ENCODE measurements around the gene SPAG9.

The SPAG9 gene

DNA sequence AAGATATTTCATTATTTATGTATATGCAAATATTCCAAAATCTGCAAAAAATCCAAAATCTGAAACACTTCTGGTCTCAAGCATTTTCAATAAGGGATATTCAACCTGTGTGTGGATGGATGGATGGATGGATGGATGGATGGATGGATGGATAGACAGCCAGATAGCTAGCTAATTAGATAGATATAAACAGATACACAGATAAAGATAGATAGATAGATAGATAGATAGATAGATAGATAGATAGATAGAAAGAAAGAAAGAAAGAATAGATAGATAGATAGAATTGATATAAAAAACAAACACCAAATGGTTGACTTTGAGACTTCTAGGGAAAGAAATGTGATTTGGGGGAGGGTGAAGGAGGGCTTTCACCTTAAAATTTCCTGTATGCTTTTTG lies 139.4 kb downstream of the SPAG9 start:
- no peak for DNase-seq

DNA sequence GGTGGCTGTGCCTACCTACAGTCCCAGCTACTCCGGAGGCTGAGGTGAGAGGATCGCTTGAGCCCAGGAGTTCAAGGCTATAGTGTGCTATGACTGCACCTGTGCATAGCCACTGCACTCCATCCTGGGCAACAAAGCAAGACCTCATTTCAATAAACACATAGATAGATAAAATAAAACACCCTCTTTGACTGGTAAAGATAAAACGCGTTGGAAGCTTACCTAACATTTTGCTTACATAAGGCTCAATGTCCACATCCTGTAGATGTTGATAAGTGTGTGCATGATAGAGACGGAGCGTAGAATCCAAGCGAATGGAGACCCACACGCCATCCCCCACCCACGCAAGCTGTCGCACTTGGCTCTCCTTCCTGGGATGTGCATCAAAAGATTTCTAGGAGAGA lies 141.1 kb downstream of the SPAG9 start:
- no peak for DNase-seq

DNA sequence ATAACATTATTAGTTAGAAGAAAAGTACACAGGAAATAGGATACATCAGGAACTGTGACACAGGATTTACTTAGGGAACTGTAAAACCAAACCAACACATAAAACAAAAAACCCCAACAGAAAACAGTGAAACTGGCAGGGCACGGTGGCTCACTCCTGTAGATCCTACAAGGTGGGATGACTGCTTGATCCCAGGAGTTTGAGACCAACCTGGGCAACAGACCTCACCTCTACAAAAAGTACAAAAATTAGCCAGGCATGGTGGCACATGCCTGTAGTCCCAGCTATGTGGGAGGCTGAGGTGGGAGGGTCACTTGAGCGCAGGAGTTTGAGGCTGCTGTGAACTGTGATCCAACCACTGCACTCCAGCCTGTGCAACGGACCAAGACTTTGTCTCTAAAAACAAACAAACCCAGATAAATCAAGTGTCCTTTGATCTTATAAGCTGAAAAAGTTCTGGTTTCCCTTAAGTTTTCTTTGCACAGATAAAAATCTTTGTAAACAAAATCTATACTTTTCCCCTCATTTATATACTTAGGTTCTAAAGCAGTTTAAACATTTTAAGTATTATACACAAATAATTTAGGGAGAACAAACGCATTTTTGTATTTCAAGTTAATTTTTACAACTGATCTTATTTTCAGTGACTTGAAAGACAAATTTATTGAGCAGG lies 143.0 kb downstream of the SPAG9 start:
- DNase-seq, result no peak

DNA sequence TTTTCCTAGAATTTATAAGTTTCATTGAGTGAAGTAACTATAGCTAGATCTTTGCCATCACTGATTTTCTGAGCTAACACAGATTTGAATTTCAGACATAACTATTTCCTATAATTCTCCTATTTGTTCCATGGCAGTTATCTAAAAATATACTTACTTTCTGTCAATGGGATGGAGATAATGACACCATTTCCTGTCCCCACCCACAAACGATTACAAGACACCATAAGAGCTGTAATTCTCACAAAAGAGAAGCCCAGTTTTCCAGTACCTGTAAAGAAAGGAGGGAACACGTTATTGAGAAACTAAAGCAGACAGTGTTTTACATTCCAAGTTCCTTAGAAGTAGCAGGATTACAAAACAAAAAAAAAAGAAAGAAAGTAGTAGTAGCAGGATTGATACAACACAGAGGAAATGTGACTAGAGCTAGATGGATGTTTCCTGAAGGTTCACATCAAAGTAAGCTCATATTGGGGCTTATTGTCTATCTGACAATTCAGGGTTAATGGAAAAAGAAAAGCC lies 143.7 kb downstream of the SPAG9 start:
- DNase-seq, result no peak

DNA sequence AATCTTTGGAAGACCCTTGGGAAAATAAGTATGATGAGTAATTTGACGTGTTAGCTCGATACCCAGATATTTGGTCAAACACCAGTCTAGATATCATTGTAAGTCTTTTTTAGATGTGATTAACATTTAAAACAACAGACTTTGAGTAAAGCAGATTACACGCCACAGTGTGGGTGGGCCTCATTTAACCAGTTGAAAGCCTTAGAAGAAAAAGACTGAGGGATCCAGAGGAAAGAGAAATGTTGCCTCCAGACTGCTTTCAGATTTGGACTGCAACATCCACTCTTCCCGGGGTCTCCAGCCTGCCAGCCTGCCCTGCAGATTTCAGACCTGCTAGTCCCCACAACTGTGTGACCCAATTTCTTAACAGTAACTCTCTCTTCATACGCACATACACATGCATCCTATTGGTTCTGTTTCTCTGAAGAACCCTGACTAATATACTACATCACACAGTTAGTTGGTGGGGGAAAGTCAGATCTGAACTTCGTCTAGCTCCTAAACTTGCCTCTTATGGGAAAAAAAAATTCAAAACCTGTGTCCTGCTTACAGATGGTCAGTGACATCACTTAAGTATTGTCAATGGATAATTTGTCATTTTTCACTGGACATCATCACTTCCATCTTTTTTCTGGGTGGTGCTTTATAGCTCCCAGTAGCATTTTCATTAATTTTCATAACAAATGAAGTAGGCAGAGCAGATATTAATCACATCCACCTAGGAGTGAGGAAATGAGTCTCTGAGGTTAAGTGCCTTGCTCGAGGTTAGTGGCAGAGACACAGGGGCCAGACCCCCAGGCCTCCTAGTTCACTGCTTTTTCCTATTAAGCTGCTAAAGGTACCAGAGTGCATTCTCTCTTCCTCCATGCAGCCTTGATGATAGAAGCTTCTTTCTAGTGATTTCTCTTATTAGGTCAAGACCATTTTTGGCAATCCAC lies 146.8 kb downstream of the SPAG9 start:
- no peak for DNase-seq

DNA sequence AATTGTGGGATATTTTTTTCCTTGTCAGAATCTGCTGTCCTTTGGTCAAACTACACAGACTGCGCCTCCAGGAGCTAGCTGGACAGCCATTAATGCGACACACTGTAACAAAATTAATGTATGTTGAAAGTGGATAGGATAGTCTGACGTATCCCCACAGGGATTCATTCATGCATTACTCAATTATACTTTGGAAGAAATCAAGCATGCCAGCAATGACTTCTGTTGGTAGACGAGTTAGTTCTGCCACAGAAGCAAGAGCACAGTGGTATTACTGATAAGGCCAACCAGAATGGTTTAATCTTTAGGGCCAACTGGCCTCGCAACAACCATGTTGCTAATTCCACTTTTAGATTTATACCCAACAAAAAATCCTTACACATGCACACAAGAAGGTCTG lies 148.1 kb downstream of the SPAG9 start:
- no peak for DNase-seq

DNA sequence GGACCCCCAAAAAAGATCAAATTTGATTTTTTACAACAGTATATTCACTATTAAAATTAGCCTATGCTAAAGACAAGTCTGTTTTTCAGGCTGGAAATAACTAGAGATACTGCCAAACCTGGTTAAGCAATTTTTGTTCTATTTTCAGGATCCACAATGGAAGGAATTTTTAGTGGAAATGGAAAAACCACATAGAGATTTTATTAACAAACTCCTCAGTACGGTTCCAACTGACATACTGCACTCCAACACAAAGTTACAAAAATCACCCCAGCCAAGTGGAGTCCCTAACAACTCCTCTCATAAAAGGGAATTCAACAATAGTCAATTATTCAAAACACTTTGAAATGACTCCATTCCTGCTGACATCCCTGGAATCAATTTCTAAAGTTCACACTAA lies 152.9 kb downstream of the SPAG9 start:
- no peak for DNase-seq

DNA sequence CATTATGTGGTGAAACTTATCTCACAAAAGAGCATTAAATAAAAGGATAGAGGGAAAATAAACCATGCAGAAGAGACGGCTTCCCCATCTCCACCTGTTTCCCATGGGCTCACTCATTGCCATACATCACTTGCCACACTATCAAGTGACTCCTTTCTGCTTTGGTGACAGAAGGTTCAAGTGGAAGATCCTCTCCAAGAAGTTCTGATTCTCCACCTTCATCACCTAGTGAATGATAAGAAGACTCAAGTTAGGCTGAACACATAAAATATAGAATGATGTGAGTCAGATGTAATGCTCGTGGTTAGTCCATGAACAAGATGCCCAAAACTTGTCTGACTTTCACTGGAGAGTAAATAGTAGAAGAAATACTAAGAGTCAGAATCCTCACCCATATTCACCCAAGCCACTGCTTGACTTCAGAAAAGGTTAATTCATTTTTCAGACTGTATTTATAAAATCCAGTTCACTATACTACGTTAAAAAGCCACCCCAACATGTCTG lies 154.5 kb downstream of the SPAG9 start:
- no peak for DNase-seq

DNA sequence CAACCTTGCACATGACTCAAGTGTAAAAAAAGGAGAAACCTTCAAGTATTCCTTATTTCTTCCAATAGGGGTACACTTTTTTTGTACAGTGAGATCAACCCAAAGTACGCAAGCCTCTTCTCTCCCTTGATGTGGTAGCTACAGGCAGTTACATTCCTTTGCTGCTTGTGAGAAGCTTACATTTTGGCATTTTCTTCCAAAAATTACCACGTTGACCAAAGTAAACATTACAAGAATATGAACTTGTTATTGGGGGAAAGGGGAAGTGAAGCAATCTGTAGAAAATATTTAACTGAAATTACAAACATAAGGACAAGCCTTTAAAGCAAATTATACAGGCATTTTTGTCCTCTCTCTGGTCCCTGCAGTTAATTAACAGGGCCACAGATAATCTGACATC lies 157.5 kb downstream of the SPAG9 start:
- DNase-seq, result no peak

DNA sequence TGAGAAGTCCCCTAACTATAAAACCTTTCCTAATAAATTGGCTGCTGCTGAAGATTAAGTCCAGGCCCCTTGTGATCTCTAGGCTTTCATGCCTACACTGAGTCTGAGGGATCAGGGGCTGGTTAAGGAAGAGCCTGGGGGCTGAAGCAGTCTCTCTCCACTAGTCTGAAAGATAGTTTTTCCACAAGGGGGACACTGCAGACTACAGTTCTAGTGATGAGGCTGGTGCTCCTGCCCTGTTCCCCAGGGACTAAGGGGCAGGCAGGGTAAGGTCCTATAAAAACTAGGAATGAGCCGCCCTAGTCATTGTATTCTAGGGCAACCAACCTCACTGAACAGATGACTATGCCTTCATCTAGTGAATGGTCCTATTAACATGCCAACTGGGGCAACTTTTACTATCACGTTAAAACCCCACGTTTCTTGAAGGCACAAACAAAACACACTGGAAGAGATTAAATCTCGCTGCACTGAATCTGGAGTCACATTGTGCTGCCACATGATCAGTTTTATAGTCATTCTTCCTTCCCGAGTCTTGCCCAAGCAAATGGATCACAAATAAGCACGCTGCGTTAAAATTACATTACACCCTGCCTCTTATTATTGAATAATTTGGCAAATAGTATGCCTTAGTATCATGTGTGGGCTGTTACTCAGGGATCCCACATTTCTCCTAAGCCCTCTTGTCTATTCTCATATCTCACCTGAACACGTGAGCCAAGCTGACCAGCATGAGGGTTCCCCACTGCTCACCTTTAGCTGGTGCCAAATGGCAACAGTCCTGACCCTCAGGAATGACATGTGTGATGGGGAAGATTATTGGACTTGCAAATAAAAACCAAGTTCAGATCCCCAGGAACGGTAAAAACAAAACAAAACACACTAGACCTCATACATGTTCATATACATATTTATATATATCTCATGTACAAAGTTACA lies 159.1 kb downstream of the SPAG9 start:
- no peak for DNase-seq

DNA sequence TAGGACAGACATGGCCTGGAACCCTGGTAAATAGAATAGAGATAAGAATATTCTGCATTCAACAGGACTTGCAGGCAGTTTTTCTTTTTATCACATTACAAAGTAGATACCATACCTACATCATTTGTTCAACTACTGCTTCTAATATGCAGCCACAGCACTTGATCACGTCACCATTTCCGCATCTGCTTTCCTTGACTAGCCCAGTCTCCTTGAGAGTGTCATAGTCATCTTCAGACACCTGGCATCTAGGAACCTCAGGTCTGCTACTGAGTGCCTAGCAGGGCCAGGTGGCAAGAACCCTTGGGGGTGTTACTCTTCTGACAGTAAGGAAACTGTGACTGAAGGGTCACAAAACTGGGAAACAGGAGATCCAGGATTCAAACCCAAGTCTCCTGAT lies 161.3 kb downstream of the SPAG9 start:
- DNase-seq, result no peak

DNA sequence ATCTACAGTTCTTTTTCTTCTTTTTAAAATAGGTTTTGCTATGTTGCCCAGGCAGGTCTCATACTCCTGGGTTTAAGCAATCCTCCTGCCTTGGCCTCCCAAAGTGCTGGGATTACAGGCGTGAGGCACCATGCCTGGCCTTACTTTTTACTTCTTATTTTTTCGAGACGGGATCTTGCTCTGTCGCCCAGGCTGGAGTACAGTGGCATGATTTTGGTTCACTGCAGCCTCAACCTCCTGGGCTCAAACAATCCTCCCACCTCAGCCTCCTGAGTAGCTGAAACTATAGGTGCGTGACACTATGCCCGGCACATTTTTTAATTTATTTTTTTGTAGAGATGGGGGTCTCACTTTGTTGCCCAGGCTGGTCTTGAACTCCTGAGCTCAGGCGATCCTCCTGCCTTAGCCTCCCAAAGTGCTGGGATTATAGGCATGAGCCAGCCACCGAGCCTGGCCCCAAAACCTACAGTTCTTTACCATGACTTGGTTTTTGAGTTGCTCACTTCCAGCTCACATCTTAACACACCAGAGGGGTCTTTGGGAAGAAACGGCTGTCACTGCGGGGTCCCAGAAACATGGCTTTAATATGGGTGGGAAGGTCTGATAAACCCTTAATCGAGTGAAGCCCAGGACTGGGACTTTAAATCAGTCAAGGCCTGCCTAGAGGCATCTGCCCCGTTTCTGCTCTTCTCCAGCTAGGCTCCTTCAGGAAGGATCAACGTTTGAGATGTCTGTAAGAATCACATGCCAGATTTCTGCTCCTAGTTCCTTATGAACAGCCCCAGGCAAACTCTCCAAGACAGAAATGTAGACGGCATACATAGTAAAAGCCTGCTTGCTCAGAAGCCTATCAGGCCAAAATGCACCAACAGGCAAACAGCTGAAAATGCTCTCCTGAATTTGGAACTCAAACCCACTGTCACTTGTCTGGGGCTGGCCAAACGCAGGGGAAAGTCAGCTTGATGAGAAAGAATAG lies 162.8 kb downstream of the SPAG9 start:
- DNase-seq, result no peak

DNA sequence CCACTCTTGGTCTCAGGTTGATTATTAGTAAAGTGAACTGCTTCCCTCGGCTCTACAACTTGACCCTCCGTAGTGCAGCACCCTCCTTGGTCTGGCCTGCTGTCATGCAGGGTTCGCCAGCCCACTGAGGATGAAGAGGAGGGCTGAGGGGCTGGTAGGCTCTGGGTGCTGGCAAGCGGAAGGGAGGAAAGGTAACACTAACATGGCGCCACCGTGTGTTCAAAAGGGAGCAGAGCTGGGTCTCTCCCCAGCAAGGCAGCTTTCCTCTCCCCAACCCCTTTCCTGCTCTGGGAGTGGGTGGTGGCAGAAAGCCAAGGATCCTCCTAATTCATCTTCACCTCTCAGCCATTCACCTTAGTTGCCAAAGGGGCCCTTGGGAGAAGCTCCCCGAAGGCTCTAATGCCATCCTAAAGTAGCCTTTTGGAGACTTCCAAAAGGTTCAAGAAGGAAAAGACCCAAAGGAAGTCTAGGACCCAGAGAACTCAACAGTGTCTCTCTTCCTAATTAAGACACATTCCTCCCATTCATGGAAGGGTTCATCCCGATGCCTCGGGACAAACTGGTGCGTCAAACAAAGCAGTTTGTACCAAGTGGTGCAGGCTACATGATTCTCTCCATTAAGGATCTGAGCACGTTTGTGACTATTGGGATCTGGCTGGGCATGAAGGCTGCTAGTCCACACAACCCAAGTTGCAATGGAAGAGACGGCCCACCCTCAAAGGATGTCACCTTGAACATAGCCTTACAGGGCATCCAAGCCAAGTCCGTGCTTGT lies 163.7 kb downstream of the SPAG9 start:
- peak; percentile 49 to 55 for DNase-seq

DNA sequence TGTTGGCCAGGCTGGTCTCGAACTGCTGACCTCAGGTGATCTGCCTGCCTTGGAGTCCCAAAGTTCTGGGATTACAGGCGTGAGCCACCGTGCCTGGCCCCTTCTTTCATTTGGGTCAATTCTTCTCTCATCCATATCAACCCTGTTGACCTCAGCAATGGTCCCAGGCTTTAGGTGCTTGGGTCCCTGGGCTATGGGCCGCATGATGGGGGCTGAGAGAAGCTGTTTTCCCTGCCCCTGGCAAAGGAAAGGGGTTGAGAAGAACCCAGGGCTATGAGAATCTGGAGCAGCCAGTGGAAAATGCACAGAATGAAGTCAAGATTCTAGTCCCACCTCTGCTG lies 164.3 kb downstream of the SPAG9 start:
- DNase-seq, result no peak

DNA sequence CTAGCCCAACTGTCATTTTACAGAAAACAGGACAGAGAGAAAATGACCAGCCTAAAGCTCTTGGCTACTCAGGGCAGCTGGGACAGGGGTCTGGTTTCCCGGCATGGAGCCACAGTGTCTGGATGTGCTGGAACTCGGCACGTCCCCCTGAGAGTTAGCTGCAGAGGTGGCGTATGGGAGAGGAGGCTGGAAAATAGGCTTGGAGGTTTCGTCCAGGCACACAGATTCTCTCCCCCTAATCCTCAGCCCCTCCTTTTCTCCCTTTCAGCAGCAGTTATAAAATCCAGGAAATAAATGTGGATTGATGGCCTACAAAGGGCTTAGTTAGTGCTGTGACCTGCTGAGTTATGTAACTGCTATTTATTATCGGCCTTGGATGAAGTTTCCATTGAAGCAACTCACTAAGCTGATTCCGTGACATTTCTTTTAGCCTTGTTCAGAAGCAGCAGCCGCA lies 165.0 kb downstream of the SPAG9 start:
- no peak for DNase-seq

DNA sequence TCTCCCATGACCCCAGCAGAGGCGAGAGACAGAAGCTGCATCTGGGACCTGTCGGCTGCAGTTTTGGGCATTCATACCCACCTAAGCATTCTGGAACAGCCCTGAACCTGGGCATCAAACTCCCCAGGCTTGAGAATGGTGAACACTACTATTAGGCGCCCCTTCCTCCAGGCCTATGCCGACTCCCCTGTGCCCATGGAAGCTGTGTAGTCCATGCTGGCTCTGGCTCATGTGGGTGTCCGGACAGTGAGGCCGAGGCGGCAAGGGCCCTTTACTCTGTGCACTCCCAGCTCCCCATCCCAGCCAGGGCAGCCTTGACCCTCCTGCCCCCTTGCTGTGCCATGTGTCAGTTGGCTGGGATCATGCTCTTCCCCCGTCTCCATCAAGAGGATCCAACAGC lies 165.5 kb downstream of the SPAG9 start:
- no peak for DNase-seq

DNA sequence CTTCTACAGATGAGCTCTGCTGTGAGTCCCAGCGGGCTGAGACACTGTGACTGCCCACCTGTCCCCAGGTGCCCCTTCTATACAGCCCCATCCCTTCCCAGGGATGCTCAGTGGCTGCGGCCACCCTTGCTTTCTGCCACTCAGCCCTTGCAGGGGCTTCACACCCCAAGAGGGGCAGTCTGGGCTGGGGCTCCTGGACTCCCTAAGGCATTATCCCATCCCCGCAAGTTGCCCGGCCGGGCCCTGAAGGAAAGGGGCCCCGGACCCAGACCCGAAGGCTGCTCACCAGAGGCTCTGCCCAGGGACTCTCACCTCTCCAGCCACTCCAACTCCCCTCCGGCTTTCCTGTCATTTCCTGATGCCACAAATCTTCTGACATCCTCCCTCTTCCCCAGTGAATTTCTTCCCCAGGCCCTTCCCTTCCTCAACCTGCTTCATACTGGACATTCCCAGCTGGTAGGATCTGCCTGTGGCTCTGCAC lies 166.0 kb downstream of the SPAG9 start:
- DNase-seq, result no peak

DNA sequence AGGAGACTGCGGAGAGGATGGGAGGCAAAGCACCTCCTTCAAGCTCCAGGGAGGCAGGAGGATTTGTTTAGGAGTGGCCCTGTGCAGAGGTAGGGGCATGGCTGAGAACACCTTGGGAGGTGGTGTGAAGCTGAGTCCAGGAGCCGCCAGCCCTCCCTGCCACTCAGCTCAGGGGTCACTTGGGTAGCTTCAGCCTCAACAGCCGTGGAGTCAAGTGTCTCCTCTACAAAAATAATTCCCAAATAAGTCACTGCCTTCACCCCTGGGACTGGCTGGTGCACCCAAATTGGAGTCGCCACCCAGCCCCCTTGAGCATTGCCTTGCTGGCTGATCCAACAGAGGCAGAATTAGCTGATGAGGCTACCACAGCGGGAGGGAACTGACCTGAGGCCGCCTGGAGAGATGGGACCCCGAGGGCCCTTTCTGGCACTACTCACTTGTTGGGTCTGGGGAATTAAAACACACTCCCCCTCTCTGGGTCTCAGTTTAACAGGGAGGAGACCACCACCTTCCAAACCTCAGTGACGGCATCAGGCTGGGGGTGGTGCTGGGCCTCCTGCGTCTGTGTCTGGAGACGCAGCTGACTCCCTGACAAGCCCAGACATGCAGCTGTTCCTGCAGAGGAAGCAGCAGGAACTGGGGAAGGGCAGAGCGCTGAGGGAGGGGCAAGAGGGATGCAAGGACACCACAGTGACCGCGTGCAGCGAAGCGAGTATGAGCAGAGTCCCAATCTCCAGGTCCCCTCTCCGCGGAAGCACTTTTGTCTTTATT lies 166.7 kb downstream of the SPAG9 start:
- DNase-seq, result no peak

DNA sequence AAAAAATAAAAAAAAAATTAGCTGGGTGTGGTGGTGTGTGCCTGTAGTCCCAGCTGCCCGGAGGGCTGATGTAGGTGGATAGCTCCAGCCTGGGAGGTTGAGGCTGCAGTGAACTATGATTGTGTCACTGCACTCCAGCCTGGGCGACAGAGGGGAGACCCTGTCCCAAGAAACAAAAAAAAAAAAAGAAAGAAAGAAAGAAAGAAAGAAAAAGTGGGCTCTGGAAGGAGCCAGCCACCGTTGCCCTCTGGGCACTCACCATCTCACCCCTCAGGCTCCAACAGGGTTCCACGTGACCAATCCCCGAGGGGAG lies 167.2 kb downstream of the SPAG9 start:
- no peak for DNase-seq

DNA sequence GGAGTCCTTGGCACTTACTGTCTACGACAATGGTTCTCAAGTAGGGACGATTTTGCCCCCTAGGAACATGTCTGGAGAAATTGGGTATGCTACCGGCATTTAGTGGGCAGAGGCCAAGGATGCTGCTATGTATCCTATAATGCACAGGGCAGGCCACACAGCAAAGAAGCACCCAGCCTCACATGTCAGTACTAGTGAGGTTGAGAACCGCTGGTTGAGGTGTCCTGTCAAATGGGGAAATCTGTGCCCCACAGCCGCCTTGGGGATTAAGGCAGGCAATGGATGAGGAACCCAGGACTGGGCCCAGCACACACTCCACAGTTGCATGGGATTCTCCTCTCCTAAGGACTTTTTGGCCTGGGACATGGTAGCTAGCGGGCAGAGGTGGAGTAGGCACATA lies 167.8 kb downstream of the SPAG9 start:
- DNase-seq, result no peak
